ENCODE data around the gene TMEM72. TPM values are rescaled to one million over a fixed set of nuclear protein-coding genes. Genes with fewer than 3 reads are reported as not detected.

Gene TMEM72
- total RNA-seq, 4 donors from 2014 or later = 0.35 TPM; not detected in 3

DNA sequence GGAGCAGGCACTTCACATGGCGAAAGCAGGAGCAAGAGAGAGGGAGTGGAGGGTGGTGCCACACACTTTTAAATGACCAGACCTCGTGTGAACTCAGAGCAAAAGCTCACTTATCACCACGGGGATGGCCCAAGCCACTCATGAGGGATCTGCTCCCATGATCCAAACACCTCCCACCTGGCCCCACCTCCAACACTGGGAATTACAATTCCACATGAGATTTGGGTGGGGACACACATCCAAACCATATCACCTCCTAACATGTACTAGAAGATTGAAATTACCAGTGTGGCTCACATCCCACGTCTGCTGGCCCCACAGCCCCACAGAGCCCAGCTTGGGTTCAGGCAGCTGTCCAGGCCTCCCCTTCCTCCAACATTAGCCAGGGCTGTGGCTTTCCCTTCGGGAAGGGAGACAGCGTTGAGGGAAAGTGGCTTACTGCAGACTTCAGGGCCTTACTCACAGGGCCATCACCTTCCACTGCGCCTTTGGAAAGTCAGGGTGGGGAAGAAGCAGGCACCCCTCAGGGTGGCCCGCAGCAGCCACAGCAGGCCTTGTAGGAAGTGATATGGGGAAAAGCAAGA, 59.8 kb downstream of the TMEM72 start:
- WGBS, 2 donors (ENCODE audit: low coverage in 1 of 2) = 70 to 90% methylated on average over 2 of the region's 8 CpGs
- TF ChIP-seq EP300 (IDR thresholded peaks at IDR 0.05) (no peak), POLR2A (IDR thresholded peaks at IDR 0.05) (no peak)
- TF ChIP-seq, protein P1, sequence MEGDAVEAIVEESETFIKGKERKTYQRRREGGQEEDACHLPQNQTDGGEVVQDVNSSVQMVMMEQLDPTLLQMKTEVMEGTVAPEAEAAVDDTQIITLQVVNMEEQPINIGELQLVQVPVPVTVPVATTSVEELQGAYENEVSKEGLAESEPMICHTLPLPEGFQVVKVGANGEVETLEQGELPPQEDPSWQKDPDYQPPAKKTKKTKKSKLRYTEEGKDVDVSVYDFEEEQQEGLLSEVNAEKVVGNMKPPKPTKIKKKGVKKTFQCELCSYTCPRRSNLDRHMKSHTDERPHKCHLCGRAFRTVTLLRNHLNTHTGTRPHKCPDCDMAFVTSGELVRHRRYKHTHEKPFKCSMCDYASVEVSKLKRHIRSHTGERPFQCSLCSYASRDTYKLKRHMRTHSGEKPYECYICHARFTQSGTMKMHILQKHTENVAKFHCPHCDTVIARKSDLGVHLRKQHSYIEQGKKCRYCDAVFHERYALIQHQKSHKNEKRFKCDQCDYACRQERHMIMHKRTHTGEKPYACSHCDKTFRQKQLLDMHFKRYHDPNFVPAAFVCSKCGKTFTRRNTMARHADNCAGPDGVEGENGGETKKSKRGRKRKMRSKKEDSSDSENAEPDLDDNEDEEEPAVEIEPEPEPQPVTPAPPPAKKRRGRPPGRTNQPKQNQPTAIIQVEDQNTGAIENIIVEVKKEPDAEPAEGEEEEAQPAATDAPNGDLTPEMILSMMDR (IDR thresholded peaks at IDR 0.05) = no peak
- H3K27me3 ChIP-seq = no peaks in the 10 kb centered on the region
- peak overlapping the region in 1 of 4 donors; percentile 41 for H3K27ac ChIP-seq
- H3K4me1 ChIP-seq = peaks cover 0 to 77% (median 38%) of the 10 kb centered on the region in 3 donors
- ATAC-seq = no peak
- no peak overlapping the region for H3K4me3 ChIP-seq
- peaks cover 0 to 37% of the 10 kb centered on the region in 2 donors for H3K36me3 ChIP-seq
- H3K9me3 ChIP-seq = no peaks in the 10 kb centered on the region

DNA sequence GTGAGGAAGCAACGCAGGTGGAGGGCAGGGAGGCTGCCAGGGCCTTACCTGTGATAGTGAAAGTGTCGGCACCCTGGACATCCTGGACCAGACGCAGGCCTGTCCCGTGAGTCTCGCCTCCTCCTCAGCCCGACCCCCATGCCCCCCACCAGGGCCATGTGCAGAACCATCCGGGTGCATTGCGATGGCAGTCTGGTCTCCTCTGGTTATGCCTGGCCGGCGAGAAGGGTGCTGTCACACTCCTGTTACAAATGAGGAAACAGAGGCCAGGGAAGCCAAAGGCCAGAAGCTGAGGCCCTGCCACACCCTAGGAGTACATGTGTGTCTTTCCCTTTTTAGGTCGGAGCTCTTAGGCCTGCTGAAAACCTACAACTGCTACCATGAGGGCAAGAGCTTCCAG, 60.3 kb downstream of the TMEM72 start:
- no peak for ATAC-seq
- TF ChIP-seq, protein P1 (IDR thresholded peaks at IDR 0.05) = no peak
- TF ChIP-seq POLR2A (IDR thresholded peaks at IDR 0.05) = no peak
- no peak for TF ChIP-seq EP300 (IDR thresholded peaks at IDR 0.05)
- no peak for TF ChIP-seq POLR2AphosphoS5 (IDR thresholded peaks at IDR 0.05)
- no peaks in the 10 kb centered on the region for H3K27me3 ChIP-seq

GRCh38 chr10:44971935-44972757, 61.0 kb downstream of the TMEM72 start:
- Histone ChIP-seq H3K27ac (peak overlapping the region in 3 of 4 donors; percentile 90 to 94 (median 93)), H3K36me3 (peaks cover 0 to 49% of the 10 kb centered on the region in 2 donors), H3K9me3 (no peaks in the 10 kb centered on the region), H3K4me3 (no peak overlapping the region), H3K27me3 (no peaks in the 10 kb centered on the region), H3K4me1 (peaks cover 0 to 77% (median 28%) of the 10 kb centered on the region in 3 donors)
- WGBS, 2 donors (ENCODE audit: low coverage in 1 of 2) = 92 to 100% methylated on average over 2 of the region's 12 CpGs
- ATAC-seq = no peak
- TF ChIP-seq POLR2A (IDR thresholded peaks at IDR 0.05) (peak in 1 of 2 donors; percentile 20), POLR2AphosphoS5 (IDR thresholded peaks at IDR 0.05) (peak; percentile 6), EP300 (IDR thresholded peaks at IDR 0.05) (no peak)
- TF ChIP-seq, protein P1 (IDR thresholded peaks at IDR 0.05) = no peak

More for the DNA sequence above, 60.3 kb downstream of the TMEM72 start:
- no peak overlapping the region for H3K4me3 ChIP-seq
- H3K9me3 ChIP-seq = no peaks in the 10 kb centered on the region
- WGBS, 2 donors (ENCODE audit: low coverage in 1 of 2) = 89% methylated on average over 3 of the region's 11 CpGs; no CpG with 5 or more reads in 1 of the 2 donors
- H3K4me1 ChIP-seq = peaks cover 0 to 77% (median 35%) of the 10 kb centered on the region in 3 donors
- peak overlapping the region in 1 of 4 donors; percentile 41 for H3K27ac ChIP-seq
- H3K36me3 ChIP-seq = peaks cover 0 to 42% of the 10 kb centered on the region in 2 donors

- H3K27me3 ChIP-seq = no peaks in the 10 kb centered on the region
- no peaks in the 10 kb centered on the region for H3K9me3 ChIP-seq
- H3K4me3 ChIP-seq = no peak overlapping the region
- peak overlapping the region in 3 of 4 donors; percentile 90 to 94 (median 93) for H3K27ac ChIP-seq
- ATAC-seq = no peak
- WGBS, 2 donors (ENCODE audit: low coverage in 1 of 2) = 83 to 100% methylated on average over 1 to 4 of the region's 6 CpGs
- H3K4me1 ChIP-seq = peaks cover 0 to 77% (median 28%) of the 10 kb centered on the region in 3 donors
- peaks cover 0 to 56% of the 10 kb centered on the region in 2 donors for H3K36me3 ChIP-seq
- peak; percentile 57 for TF ChIP-seq POLR2AphosphoS5 (IDR thresholded peaks at IDR 0.05)
- no peak for TF ChIP-seq EP300 (IDR thresholded peaks at IDR 0.05)
Observed at GRCh38 chr10:44972874-44973306, 61.8 kb downstream of the TMEM72 start.

GRCh38 chr10:44973323-44974081, 62.4 kb downstream of the TMEM72 start:
- peaks cover 0 to 77% (median 25%) of the 10 kb centered on the region in 3 donors for H3K4me1 ChIP-seq
- no peaks in the 10 kb centered on the region for H3K9me3 ChIP-seq
- peak overlapping the region in 1 of 2 donors; percentile 65 for H3K4me3 ChIP-seq
- H3K27ac ChIP-seq = peak overlapping the region; percentile 60 to 94 (median 92)
- WGBS, 2 donors (ENCODE audit: low coverage in 1 of 2) = 60% methylated on average over 5 of the region's 18 CpGs; no CpG with 5 or more reads in 1 of the 2 donors
- H3K27me3 ChIP-seq = no peaks in the 10 kb centered on the region
- H3K36me3 ChIP-seq = peaks cover 0 to 58% of the 10 kb centered on the region in 2 donors
- ATAC-seq = no peak
- TF ChIP-seq POLR2A (IDR thresholded peaks at IDR 0.05) (no peak), POLR2AphosphoS5 (IDR thresholded peaks at IDR 0.05) (no peak), EP300 (IDR thresholded peaks at IDR 0.05) (no peak)
- TF ChIP-seq, protein P1 (IDR thresholded peaks at IDR 0.05) = no peak
